ENCODE measurements around the gene FUT7.
"Not testable (repeated sequence)": the region's sequence is repeated elsewhere in the genome, so short reads cannot be mapped to it uniquely, and the experiment has no call there.

The FUT7 gene

DNA sequence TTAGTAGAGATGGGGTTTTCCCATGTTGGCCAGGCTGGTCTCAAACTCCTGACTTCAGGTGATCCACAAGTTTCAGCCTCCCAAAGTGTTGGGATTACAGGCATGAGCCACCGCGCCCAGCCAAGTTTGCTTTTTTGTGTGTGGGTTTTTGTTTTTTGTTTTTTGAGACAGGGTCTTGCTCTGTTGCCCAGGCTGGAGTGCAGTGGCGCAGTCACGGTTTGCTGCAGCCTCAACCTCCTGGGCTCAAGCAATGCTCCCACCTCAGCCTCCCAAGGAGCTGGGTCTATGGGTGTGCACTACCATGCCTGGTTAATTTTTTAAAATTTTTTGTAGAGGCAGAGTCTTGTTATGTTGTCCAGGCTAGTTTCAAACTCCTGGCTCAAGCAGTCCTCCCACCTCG is 1.6 kb upstream of the FUT7 start:
- not testable (repeated sequence) for DNase-seq (ENCODE audit: low spot score)

DNA sequence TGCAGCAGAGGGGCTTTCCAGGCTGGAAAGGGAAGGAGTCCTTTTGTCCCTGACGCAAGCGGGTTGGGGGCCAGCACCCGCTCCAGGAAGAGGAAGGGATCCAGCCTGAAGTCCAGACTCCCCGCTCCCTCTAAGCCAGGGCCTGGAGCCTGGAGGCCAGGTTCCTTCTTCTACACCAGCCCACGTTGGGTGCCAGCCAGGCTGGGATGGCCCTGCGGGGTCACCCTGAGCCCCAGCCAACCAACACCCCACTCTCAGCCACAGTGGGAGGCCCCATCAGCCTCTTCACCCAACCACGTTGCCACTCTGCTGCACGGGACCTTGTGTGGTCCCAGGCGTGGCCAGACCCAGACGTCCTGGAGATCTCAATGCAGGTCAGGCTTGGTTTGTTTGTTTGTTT is 970 bp upstream of the FUT7 start:
- DNase-seq (ENCODE audit: low spot score): no peak

DNA sequence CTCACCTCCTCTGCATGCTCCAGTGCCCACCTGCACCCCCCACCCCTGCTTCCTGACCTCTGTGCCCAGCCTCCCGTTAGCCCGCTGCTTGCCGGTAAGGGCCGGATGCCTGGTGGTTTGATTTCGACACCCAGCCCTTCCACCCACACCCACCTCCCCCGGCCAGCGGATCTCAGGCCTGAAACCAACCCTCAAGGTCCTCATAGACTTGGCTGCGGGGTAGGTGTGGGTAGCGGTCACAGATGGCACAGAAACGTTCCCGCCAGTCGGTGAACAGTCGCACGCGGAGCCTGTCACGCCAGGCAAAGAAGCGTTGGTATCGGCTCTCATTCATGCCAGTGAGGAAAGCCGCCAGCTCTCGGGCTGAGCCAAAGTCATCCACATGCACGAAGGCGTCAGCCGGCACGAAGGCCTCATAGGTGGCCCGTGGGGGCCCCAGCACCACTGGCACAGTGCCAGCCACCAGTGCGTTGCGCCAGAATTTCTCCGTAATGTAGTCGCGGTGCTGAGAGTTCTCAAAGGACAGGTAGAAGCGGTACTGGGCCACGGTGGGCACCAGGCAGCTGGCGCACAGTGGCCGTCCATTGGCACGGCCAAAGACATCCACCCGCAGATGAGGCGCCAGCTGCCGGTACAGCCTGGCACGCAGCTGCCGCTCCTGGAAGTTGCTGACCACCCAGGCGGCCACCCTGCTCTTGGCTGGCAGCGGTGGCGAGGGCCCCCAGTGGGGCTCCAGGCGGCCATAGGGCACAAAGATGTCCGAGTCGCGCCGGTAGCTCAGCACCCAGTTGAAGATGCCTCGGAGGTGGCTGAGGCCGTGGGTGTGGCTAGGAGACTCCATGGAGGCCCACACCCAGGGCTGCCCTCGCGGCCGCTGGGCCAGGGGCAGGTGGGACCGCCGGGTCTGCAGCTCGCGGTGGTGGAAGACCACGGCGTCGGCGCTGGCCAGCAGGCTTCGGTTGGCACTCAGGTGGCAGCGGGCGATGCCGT is 1.1 kb downstream of the FUT7 start:
- DNase-seq (ENCODE audit: low spot score): no peak

DNA sequence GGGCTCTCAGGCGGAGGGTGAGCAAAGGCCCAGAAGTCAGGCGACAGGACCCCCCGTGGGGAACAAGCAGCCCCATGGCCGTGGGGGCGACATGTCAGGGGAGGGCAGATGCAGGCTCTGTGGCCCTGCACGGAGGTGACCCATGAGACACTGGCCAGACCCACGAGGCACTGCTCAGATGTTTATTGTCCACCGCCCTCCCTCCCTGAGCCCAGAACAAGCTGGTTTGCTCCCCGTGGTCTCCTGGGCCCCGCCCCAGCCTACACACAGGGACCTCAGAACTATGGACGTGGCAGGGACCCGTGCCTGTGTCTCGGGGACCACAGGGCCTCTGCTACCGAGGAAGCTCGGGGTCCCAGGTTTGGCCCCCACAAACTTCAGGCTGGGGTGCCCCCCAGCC is 1.9 kb downstream of the FUT7 start:
- DNase-seq (ENCODE audit: low spot score): no peak

DNA sequence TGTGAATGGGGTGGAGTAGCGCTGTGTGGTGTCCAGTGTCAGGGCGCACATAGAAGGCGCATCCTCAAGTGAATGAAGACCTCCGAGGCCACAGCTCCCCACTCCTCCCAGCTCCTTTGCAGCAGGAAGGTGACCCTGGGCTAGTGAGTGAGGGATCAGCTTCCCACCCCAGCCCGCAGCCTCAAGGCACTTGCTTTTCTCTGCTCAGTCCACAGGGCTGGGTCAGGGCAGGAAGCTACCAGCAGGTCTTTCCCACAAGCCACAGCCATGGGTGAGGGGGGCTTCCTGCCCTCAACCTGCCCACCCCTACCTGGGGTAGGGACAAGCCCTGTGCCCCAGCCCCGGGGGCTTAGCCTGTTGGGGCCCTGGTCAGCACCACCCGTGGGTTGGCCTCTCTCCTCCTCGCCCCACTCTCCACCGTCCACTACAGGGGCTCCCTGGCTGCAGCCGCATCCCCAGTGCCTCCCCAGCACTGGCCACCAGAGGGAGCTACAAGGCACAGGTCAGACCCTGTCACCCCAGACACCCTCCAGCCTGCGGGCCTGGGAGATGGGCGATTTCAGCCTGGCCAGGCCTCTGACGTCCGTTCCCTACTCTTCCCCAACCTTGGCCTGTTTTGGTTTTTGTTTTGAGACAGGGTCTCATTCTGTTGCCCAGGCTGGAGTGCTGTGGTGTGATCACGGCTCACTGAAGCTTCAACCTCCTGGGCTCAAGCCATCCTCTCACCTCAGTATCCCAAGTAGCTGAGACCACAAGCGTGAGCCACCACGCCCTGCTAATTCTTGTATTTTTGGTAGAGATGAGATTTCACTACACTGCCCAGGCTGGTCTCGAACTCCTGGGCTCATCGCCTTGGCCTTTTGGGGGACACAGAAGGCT is 2.6 kb downstream of the FUT7 start:
- peak; percentile 74 for DNase-seq (ENCODE audit: low spot score)

DNA sequence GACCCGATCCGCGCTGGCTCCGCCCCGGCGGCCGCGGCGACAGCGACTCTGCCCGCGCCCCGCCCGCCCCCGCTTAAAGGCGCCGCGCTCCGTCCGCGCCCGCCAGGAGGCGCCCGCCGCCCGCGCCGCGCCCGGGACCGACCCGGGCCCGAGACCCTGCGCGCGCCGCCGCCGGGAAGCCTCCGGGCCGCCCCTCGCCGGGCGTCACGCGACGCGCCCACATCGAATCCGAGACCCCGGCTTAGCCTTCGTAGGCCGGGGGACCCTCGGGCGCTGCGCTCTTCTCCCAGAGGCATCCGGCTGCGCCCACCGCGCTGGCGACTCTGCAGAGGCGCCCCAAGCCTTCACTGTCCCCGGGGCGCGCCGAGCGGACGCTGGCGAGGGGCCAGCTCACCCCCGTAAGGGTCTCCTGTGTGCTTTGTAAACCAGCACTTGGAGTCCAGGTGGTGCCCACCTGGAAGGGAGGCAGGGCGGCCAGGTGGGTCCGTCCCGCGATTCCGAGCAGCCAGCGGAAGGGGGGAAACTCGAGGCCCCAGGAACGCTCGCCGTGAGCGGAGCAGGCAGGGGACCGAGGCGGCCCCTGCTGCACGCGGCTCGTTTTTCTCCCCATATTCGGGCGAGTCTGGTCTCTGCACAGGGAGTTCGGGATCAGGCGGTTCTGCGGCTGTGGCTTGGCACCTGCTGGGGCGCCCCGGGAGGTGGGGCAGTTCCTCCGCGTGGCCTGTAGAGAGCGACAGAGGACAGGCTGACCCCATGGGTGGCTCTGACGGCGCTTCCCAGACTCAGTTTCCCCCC is 3.4 kb downstream of the FUT7 start:
- DNase-seq (ENCODE audit: low spot score): peak; percentile 76

DNA sequence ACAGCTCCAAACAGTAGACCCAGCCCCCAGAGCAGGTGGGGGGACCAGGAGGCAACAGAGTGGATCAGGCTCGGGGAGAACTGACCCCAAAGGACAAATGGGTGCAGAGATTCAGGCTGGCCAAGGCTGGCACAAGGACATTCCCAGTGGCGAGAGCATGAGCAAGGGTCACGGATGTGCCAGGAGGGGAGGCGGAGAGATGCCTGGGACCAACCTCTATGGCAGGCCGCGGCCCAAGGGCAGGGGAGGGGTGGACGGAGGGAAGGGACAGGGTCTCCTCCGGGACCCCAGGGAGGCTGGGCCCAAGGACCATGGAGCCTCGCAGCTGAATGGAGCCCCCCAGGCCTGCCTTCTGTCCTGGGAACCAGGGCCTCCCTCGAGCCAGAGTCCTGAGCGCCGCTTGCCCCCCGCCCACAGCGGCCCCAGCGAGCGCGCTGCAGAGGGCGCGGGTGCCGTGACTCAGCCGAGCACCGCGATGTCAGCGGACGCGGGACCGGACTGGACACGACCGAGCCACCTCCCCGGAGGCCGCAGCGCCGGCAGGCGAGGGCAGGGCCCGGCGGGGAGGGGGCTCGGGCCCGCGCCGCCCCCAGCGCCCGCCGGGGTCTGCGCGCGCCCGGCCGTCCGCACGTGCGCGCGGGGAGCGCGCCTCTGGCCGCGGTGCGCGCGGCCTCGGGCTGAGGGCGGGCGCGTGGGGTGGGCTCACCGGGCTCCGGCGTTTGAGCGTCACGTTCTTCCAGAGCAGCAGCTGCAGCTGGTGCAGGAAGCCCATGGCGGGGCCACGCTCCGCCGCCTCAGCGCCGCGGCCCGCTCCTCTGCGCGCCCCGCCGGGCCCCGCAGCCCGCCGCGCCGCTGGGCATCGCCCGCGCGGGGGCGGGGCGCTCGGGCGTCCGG is 4.3 kb downstream of the FUT7 start, which contains the start of gene ABCA2:
TSS of gene ABCA2 (minus strand) at position 869 of the 894 bp plus-strand sequence. CDS start at position 772, 97 bp downstream.
- DNase-seq (ENCODE audit: low spot score): no peak

DNA sequence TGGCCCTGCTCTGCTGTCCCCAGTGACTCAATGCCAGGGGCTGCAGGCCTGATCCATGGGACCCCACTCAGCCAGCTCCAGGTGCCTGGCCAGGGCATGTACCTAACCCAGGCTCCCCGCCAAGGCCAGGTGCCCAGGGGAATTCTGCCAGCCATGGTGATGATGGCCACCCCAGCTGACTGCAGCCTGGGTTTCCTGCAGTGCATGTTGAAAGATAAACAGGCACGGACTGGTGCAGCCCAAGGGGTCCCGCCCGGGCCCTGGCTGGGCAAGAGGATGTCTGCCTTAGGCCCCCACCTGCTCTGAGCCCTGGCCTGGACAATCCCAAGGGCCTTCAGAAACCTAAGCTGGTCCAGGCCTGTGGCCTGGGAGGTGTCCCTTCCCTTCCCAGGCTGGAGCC is 5.1 kb downstream of the FUT7 start:
- no peak for DNase-seq (ENCODE audit: low spot score)

DNA sequence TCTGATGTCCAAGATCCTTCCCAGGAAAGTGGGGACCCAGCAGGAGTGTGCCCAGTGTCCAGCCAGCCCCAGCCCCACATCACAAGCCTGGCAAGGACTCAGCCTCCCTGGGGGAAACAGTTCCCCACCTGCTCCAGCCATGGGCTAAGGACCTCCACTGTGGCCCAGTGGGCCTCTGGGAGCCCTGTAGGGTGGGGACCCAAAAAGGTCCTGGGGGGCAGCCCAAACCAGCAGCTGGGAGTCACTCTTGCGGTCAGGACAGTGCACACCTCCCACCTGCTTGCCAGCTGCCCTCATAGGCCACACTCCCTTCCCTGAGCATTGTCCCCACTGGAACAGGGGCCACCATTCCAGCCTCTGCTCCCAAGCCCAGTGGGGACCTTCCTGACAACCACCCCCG is 5.5 kb downstream of the FUT7 start:
- DNase-seq (ENCODE audit: low spot score): no peak

DNA sequence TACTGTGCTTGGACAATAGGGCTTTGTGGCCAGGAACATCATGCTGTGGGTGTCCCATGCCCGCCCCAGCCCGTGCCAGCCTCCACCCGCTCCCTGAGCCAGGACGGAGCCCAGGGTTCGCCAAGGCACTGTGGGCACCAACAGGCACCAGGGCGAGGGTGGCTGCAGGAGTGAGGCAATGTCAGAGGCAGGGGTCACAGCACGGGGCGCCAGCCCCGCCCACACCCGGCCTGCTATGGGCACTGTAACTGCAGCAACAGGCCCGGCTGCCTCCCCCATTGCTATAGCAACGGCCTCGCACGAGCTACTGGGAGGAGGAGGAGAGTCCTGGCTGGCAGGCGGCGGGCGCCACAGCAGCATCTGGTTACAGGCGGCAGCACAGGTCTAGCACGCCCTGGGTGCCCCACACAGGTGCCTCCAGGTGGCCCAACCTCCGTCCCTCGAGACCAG is 6.3 kb downstream of the FUT7 start:
- no peak for DNase-seq (ENCODE audit: low spot score)

DNA sequence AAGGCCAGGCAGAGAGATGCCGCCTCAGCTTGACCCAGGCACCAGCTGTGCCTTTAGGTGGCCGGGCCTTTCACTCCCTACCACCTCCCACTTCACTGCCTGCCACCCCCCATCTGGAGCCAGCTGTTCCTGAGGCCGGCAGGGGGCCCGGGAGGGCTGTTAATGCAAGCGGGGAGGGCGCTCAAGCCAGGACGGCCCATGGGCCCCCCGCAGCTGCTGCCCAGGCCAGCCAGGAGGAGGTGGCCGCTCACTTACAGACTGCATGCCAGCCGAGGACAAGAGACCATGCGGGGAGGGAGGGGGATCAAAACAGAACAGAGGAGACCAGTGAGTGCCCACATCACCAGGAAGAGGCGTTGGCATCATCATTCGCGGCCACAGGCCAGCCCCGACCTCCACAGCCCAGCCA is 8.3 kb downstream of the FUT7 start:
- DNase-seq (ENCODE audit: low spot score): no peak

DNA sequence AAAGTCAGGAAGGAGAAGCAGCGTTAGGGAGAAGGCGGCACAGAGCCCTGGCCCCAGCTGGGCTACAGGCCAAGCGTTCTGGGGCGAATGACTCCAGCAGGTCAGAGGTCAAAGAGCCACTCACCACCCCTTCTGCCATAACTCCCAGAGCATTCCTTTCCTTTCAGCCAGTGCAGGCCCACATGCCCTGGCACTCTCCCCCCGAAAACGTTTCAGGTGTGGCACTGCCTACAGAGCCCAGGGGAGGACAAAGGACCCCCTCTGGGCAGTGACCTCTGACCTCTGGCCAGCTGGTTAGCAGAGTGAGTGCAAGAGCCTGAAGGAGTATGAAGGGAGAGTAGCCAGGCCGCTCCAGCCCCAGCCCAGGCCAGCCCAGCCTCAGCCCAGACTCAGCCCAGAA is 8.7 kb downstream of the FUT7 start:
- no peak for DNase-seq (ENCODE audit: low spot score)

DNA sequence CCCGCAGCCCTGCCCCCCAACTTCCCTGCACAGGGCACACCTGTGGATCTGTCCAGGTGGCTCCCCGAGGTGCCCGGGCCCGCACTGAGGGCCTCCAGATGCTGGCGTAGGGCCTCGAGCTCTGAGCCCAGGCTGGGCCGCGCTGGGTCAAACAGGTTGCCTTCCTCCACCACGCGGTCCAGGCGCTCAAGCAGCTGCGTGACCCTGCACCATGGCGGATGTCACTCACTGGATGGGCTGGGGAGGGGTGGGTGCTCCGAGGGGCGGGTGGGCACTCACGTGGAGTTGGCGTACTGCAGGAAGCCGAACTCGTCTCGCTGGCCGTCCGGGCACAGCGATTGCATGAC is 9.3 kb downstream of the FUT7 start:
- no peak for DNase-seq (ENCODE audit: low spot score)

DNA sequence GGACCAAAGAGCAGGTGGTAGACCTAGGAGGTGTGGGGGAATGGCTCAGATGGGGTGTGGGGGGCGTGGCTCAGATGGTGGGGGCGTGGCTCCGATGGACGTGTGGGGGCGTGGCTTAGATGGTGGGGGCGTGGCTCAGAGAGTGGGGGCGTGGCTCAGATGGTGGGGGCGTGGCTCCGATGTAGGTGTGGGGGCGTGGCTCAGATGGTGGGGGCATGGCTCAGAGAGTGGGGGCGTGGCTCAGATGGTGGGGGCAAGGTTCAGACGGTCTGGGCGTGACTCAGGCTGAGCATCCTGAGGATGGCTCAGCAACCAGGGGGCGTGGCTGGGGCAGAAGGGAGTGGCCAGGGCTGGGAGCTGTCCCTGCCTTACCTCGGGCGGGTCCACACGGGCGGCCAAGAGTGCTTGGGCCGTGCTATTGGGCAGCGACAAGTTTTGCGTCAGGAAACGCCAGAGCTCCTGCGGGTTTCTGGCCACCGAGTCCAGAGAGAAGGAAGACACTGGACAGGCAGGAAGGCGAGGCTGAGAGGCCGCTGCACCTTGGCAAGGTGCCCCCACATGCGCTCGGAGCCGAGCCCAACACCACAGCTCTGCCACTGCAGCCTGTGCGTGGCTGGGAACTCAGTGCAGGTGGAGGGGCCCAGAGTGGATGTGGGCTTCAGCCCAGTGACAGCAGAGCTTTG is 9.8 kb downstream of the FUT7 start:
- peak; percentile 69 for DNase-seq (ENCODE audit: low spot score)

DNA sequence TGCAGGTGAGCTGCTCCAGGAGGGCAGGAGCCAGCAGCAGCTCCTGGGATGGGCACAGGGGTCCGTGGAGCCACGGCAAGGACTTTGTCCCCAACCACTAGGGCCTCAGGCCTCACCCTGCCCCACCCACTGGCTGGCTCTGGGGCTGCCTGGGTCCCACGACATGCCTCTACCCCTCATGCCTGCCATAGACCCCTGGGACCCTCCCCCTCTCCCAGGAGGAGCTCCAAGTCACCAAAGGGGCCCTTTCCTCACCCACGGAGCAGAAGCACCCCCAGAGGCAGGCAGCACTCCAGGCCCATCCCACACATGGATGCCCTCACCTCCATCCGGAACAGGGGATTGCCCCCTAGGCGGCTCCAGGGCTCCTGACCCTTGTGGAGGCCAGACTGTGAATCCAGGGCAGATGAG is 10.3 kb downstream of the FUT7 start:
- DNase-seq (ENCODE audit: low spot score): no peak

DNA sequence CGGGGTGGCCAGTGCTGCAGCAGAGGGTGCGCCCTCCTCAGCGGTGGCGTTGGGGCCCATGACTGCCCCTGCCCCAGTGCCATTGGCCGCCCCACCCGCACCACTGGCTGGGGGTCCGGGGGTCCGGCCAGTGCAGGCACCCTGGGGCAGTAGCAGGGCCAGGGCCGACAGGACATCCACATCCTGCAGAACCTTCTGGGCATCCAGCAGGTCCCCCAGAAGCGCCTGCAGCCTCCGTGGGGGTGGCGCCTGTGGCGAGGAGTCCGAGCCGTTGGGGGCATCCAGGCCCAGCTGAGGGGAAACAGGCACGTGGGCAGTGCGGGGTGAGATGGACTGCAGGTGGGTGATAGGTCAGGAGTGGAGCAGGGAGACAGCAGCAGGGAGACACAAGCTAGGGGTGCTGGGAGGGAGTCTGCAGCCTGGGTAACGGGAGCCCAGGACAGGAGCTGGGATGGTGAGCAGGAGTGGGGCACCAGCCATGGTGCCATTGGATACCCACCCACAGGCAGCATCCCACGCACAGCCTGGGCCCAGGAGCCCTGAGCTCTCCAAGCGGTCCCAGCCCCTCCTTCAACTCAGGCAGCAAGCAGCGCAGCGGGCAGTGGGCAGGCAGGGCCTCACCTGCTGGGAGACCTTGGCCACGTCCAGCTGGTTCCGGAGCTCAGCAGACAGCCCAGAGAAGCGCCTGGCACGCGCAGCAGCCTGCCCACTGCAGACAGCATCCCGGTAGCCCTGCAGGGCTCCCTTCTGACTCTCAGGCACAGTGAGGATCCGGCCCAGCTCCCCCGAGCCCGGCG is 10.9 kb downstream of the FUT7 start:
- DNase-seq (ENCODE audit: low spot score): no peak

DNA sequence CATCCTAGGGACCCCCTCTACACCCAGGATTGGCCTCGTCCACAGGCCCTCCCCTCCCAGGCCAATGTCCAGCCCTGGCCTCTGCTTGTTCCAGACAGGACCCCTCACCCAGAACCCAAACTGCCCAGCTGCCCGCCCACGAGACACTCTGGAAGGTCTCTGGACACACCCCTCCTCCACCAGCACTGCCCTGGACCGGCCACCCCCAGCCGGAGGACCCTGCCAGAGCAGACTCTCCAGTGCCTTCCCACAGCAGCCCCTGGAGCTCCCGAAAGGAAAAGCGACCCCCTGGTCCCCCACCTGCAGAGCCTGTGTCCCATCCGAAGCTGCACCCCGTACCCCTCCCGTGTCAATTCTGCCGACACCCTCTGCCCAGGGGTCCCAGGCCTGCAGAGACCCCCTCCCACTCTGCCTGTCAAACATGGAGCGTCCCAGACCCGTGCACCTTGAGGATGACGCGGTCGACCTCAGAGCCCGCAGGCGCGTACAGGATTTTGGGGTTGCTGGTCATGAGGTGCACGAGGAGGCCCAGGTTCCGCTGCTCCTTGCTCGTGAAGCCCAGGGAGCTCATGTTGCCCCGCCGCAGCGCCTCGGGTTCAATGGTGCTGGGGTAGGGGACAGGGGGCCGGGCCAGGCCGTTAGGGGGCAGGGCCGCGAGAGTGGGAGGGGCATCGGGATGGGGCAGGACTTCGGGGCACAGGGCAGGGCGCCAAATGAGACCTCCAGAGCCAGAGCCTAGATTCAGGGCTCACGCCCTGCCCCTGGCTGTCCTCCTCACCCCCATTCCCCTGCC is 11.8 kb downstream of the FUT7 start:
- DNase-seq (ENCODE audit: low spot score): no peak

DNA sequence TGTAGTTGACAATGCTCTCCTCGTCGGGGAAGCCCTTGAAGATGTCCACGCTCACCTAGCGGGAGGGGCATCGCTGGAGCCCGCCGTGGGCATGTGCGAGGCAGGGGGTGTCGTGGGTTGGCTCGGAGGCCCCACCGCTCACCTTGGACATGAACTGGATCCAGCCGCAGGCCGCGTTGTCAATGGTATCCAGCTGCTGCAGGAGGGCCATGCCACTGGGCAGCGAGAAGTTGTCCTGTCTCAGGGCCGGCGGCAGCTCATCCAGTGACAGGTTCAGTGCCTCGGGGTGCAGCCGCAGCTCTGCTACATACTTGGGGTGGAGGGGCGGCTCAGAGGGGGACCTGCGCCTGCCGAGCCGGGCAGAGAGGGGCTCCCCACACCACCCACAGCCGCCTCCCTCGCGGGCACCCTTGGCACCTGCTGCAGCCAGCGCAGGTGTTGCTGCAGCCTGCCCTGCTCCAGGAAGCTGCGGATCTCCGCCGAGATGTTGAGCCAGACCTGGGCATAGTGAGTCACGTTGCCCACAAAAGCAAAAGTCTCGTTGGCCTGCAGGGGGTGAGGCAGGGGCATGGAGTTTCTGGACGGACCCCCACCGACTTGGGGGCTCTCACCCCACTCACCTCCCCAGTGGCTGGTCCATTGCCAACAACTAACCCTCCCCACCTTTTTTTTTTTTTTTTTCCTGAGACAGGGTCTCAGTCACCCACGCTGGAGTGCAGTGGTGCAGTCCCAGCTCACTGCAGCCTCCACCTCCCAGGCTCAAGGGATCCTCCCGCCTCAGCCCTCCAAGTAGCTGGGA is 12.9 kb downstream of the FUT7 start:
- no peak for DNase-seq (ENCODE audit: low spot score)
